ENCODE data around the gene DKK2. TPM values are rescaled to one million over a fixed set of nuclear protein-coding genes. Genes with fewer than 3 reads are reported as not detected.
"Not testable (repeated sequence)": the region's sequence is repeated elsewhere in the genome, so short reads cannot be mapped to it uniquely, and the experiment has no call there.

DKK2 gene
- polyA plus RNA-seq, 2 of the 4 experiments (the other 2 are of a cell fraction): not detected

- no peak for TF ChIP-seq POLR2A (IDR thresholded peaks at IDR 0.05; ENCODE audit: low read length)
- TF ChIP-seq TP53 (CRISPR knock-in tag; IDR thresholded peaks at IDR 0.05): no peak
- no peak for TF ChIP-seq ESRRA (IDR thresholded peaks at IDR 0.05; ENCODE audit: borderline replicate concordance, low read length)
- TF ChIP-seq TFCP2L1 (CRISPR knock-in tag; IDR thresholded peaks at IDR 0.05): no peak
- Histone ChIP-seq H3K27ac (no peak overlapping the region), H3K9me3 (no peaks in the 10 kb centered on the region), H3K4me3 (no peak overlapping the region), H3K4me2 (no peak overlapping the region), H3K4me1 (no peaks in the 10 kb centered on the region)
- ATAC-seq (no peak), DNase-seq (ENCODE audit: low read depth in 1 of 2, low spot score in 1 of 2) (no peak), FAIRE-seq (no peak)
- CTCF ChIA-PET: no interaction called here
- POLR2A ChIA-PET: no interaction called here
- 9% methylated on average over 6 of the region's 6 CpGs for WGBS (ENCODE audit: missing lambda C conversion rate)
Observed at GRCh38 chr4:106930522-106930921, 105.6 kb downstream of the DKK2 start.

GRCh38 chr4:106929248-106929647 is 106.9 kb downstream of the DKK2 start:
- H3K4me3 ChIP-seq: no peak overlapping the region
- no peaks in the 10 kb centered on the region for H3K4me1 ChIP-seq
- no peak overlapping the region for H3K27ac ChIP-seq
- DNase-seq (ENCODE audit: low read depth in 1 of 2, low spot score in 1 of 2) (no peak), ATAC-seq (no peak), FAIRE-seq (no peak)
- POLR2A ChIA-PET: no interaction called here
- CTCF ChIA-PET: no interaction called here
- WGBS (ENCODE audit: missing lambda C conversion rate): 14% methylated on average over 2 of the region's 2 CpGs
- no peaks in the 10 kb centered on the region for H3K9me3 ChIP-seq
- no peak for TF ChIP-seq TFCP2L1 (CRISPR knock-in tag; IDR thresholded peaks at IDR 0.05)
- no peak overlapping the region for H3K4me2 ChIP-seq

GRCh38 chr4:106914223-106914622 is 121.9 kb downstream of the DKK2 start:
- DNase-seq (ENCODE audit: low read depth in 1 of 2, low spot score in 1 of 2) (no peak), ATAC-seq (no peak), FAIRE-seq (no peak)
- 63% methylated on average over 2 of the region's 3 CpGs for WGBS (ENCODE audit: missing lambda C conversion rate)
- CTCF ChIA-PET: no interaction called here
- Histone ChIP-seq H3K4me1 (no peaks in the 10 kb centered on the region), H3K9me3 (no peaks in the 10 kb centered on the region), H3K4me2 (no peak overlapping the region), H3K4me3 (no peak overlapping the region), H3K27ac (no peak overlapping the region)
- no peak for TF ChIP-seq EHMT2 (IDR thresholded peaks at IDR 0.05; ENCODE audit: low read depth)
- no peak for TF ChIP-seq HOXA7 (CRISPR knock-in tag; IDR thresholded peaks at IDR 0.05)
- no peak for TF ChIP-seq HES2 (IDR thresholded peaks at IDR 0.05)
- TF ChIP-seq POLR2AphosphoS2 (conservative IDR thresholded peaks at IDR 0.05; ENCODE audit: low read length): no peak
- no peak for TF ChIP-seq EHF (CRISPR knock-in tag; IDR thresholded peaks at IDR 0.05)
- TF ChIP-seq TFCP2L1 (CRISPR knock-in tag; IDR thresholded peaks at IDR 0.05): no peak
- TF ChIP-seq HOXB5 (CRISPR knock-in tag; IDR thresholded peaks at IDR 0.05): no peak
- TF ChIP-seq USF2 (IDR thresholded peaks at IDR 0.05): no peak
- TF ChIP-seq FOXS1 (CRISPR knock-in tag; IDR thresholded peaks at IDR 0.05): no peak
- no peak for TF ChIP-seq POLR2A (IDR thresholded peaks at IDR 0.05; ENCODE audit: low read length)
- no peak for TF ChIP-seq ELK1 (IDR thresholded peaks at IDR 0.05; ENCODE audit: low read depth, low read length)
- no peak for TF ChIP-seq JUNB (IDR thresholded peaks at IDR 0.05)
- no peak for TF ChIP-seq MAZ (IDR thresholded peaks at IDR 0.05; ENCODE audit: borderline replicate concordance, low read depth, low read length)
- TF ChIP-seq RFX5 (IDR thresholded peaks at IDR 0.05): no peak
- no peak for TF ChIP-seq ESRRA (IDR thresholded peaks at IDR 0.05; ENCODE audit: borderline replicate concordance, low read length)
- POLR2A ChIA-PET: no interaction called here

- TF ChIP-seq MAZ (IDR thresholded peaks at IDR 0.05; ENCODE audit: borderline replicate concordance, low read depth, low read length) (no peak), HOXB5 (CRISPR knock-in tag; IDR thresholded peaks at IDR 0.05) (no peak), ZSCAN20 (CRISPR knock-in tag; IDR thresholded peaks at IDR 0.05) (no peak), RFX5 (IDR thresholded peaks at IDR 0.05) (no peak), HES2 (IDR thresholded peaks at IDR 0.05) (no peak), CHD2 (IDR thresholded peaks at IDR 0.05; ENCODE audit: low read length, partially characterized antibody) (no peak), KDM1A (IDR thresholded peaks at IDR 0.05; ENCODE audit: low read depth) (no peak)
- ChIA-PET POLR2A (no interaction called here), CTCF (no interaction called here)
- DNase-seq (ENCODE audit: low read depth in 1 of 2, low spot score in 1 of 2) (no peak), FAIRE-seq (no peak), ATAC-seq (no peak)
- Histone ChIP-seq H3K27ac (no peak overlapping the region), H3K4me3 (no peak overlapping the region), H3K4me1 (no peaks in the 10 kb centered on the region), H3K4me2 (no peak overlapping the region), H3K9me3 (no peaks in the 10 kb centered on the region)
- WGBS (ENCODE audit: missing lambda C conversion rate): 22% methylated on average over 1 of the region's 1 CpG
Observed at GRCh38 chr4:106909486-106910188, 126.5 kb downstream of the DKK2 start.

GRCh38 chr4:106908049-106908448 is 128.1 kb downstream of the DKK2 start:
- CTCF ChIA-PET; H3K9me3 ChIP-seq; FAIRE-seq; H3K4me2 ChIP-seq; H3K4me3 ChIP-seq; POLR2A ChIA-PET; H3K27ac ChIP-seq; ATAC-seq; H3K4me1 ChIP-seq; DNase-seq (ENCODE audit: low read depth in 1 of 2, low spot score in 1 of 2): not testable (repeated sequence)
- WGBS (ENCODE audit: missing lambda C conversion rate): 36% methylated on average over 8 of the region's 11 CpGs

Measured in A549 (cell line).